HG03175 (cell line): ENCODE measurements around the gene TUBA4B.

Experiments used
- ATAC-seq: cut with Tn5 transposase; IDR thresholded peaks from one replicate; pipeline ENCODE4 v1.9.1; 2021; ENCODE audit warnings: mild to moderate bottlenecking, moderate library complexity; ENCODE audit not compliant: unreplicated experiment

Gene TUBA4B

DNA sequence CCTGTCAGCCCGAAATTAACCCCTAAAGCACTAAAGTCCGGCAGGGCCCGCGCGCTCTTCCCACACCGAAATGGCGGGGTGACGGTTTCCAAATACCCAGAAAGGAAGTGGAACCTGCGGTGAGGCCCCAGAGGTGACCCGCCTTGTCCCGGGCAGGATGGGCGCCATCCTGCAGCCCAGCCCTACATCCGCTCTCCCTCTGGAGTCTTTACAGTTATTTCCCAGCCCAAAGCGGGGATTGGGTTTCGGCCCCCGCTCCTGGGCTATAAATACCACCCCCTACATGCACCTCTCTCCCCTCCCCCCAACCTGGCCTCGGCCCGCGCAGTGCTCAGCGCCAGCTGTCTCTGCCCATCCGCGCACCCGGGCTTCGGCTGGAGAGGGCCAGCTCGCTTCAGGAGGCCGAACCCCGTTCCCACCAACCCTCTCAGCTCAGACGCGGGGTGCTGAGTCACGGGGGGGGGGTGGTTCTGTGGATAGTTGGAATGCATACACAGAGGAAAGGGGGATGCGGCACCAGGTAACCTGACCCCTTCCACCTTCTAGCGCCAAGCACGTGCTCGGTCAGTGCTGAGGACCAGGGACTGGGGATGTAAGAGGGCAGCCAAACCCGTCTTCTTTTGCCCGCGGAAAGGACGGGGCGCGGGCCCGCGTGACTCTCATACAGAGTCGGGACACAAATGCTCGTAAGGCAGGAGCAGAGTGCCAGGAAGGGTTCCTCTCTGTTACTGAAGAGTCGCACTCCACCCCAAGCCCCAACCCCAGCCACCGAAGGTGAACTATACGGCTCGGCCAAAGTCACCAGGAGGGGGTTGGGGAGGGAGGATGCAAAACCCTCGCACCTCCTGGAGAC lies at the start of gene TUBA4B:
TSS of gene TUBA4B (plus strand) at position 344 of the 853 bp plus-strand sequence. CDS start at position 509, 165 bp downstream.
- ATAC-seq, result peak; percentile 6

- no peak for ATAC-seq
Observed at GRCh38 chr2:219204425-219205164, 48.4 kb upstream of the TUBA4B start.

DNA sequence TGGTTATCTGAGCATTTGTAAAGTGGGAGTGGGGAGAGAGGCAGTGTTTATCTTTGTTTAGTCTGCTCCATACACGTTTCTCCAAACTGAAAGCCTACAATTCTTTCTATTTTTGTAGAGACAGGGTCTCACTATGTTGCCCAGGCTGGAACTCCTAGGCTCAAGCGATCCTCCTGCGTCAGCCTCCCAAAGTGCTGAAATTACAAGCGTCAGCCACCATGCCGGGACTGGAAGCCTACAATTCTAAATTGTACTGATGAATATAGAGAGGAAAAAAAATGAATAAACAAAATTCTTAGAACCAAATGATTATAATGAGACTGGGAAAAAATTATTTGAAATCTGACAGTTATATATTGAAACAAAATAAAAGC lies 47.9 kb upstream of the TUBA4B start:
- no peak for ATAC-seq

DNA sequence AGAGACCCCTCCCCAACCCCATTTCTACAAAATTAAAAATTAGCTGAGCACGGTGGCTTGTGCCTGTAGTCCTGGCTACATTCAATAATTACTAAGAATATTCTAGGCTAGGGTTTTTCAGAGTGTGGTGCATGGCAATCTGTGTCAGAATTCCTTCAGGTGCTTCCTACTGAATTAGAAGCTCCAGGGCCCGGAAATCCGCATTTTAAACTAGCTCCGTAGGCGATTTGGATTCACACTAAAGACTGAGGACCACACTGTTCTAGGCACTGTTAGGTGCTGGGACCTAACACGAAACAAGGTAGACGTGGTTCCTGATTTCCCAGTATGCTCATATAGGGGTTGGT lies 47.1 kb upstream of the TUBA4B start:
- ATAC-seq, result no peak

DNA sequence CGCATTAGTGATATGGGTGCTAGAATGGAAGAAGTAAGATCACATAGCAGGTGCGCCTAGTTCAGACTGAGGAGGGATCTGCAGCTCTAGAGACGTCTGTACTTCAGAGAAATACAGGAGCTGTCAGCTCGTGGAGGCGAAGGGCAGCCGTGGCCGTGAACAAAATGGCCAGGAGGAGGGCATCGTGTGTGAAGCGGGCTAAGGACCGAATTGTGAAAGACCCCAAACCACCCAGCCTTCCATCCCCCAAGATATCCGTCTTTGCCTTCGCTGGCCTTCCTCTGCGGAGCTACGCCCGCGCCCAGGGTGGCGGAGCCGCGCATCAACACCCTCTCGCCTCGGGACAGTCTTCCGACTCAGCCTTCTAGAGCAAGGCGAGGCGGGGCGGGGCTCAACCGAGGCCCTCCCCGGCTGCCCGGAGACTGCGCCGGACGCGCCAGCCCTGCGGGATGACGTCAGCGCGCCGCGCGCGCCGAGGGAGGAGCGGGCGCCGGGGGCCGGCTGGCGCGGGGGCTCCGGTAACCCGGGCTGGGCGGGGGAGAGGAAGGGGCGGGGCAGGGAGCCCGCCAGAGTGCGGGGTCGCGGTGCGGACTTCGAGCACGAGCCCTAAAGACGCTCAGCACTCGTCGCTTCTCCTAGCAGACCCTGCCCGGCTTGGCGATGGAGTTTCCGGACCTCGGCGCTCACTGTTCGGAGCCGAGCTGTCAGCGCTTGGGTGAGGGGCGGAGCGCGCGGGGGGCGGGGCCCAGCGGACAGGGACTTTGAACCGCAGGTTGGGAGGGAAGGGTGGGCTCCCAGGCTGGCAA lies 46.5 kb upstream of the TUBA4B start, which contains the start of gene ZFAND2B:
TSS of gene ZFAND2B (plus strand) at position 455 of the 806 bp plus-strand sequence. CDS start at position 661, 206 bp downstream.
- ATAC-seq, result peak; percentile 98

DNA sequence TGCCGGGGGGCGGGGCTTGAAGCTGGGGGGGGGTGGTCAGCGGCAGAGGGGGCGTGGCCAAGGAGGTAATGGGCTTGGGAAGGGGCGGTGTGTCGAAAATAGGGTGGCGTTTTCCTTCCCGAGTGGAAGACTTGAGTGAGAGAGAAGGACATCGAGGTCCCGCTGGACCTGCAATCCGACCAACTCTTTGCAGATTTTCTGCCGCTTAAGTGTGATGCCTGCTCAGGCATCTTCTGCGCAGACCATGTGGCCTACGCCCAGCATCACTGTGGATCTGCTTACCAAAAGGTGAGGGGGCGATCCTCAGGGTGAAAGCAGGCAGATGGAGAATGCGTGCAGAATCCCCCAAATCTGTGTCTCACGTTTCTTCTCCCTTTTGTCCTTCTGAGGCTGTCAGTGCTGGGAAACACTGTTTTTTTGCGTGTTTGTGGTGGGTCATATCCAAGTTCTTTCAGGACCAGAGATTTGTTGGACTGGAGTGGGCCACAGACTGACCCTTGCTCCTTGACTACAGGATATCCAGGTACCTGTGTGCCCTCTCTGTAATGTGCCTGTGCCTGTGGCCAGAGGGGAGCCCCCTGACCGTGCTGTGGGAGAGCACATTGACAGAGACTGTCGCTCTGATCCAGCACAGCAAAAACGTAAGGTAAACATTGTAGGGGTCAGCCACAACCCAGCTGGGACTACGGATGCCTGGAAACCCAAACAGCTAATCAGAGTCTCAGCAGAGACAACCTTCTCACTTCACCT lies 45.7 kb upstream of the TUBA4B start:
- no peak for ATAC-seq

DNA sequence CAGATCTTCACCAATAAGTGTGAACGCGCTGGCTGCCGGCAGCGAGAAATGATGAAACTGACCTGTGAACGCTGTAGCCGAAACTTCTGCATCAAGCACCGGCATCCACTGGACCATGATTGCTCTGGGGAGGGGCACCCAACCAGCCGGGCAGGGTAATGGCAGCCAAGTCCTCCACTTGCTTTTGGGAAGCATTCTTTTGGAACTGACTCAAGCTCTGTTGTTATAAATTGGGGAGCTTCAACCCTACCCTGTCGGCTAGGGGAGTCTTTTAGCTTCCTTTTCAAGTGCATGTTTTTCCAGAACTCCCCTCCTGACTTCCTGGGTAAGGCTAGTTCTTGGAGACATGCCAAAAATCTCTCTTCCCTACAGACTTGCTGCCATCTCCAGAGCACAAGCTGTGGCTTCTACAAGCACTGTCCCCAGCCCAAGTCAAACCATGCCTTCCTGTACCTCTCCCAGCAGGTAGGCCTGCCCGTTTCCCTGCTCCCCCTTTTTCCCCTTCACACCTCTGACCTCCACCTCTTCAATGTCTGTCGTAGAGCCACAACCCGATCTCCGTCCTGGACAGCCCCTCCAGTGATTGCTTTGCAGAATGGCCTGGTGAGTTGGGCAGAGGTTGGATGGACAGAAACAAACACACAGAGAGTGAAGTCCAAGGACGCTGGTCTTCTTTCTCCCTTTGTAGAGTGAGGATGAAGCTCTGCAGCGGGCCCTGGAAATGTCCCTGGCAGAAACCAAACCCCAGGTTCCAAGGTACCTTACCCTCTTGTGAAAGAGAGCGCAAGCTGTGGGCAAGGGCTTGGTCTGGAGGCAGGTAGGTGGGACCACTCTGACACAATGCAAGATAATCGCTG lies 44.9 kb upstream of the TUBA4B start:
- no peak for ATAC-seq

DNA sequence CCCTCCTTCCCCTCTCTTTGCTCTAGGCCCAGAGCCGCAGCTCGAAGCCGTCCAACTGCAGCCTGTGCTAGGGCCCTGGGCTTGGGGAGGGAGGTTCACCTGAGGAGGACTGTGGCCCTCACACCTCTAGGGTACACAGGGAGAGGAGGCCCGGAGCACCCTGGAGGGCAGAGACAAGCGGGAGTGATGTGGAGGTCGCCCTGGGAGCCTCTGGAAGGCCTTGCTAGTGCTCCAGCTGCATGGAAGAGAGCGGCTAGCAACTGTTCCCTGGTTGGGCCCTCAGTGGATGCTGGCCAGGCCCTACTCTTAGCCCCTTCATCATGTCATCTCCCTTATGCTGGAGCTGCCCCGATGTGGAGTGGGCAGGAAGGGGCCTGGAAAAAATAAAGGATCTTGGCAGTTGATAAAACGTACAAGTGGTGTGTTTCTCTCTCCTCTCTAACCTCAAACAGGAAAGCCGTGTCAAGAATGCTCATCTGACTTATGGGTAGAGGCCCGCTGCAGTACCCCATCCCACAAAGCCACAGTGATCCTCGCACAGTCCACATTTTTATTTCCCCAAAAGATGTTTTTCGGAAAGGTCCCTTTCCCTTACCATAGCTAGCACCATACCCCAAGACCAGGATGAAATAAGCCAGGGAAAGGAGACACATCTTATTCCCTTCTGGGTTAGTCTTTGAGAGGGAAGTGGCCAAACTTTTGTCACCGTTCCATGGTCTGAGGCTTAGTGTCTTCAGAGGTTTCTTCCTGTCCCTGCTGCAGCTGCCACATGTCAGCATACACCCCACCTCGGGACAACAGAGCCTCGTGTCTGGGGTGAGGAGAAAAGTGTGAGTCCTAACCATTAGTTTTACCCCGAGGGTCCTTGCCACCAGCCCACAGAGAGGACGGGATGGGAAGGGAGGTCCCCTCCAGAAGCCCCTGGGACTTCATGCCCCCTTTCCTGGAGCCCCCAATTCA lies 43.5 kb upstream of the TUBA4B start:
- no peak for ATAC-seq

- ATAC-seq, result no peak
Observed at GRCh38 chr2:219210196-219210885, 42.7 kb upstream of the TUBA4B start.

DNA sequence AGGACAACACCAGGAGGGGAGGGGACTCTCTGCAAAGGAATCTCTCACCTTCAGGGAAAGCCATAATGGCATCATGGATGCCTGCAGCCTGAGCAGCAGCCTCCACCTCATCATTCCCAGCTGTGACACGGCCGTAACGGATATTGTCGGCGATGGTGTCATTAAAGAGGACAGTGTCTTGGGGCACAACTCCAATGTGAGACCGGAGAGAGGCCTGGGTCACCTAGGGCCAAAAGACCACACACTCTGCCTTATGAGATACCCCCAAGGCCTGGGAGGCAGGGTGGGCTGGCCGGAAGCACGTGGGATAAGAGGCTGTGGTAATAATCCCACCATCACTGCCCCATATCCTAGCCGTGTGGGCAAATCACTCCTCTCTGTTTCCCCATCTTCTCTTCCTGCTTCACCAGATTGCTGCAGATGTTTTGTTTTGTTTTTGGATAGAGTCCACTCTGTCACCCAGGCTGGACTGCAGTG lies 42.1 kb upstream of the TUBA4B start:
- ATAC-seq, result no peak

DNA sequence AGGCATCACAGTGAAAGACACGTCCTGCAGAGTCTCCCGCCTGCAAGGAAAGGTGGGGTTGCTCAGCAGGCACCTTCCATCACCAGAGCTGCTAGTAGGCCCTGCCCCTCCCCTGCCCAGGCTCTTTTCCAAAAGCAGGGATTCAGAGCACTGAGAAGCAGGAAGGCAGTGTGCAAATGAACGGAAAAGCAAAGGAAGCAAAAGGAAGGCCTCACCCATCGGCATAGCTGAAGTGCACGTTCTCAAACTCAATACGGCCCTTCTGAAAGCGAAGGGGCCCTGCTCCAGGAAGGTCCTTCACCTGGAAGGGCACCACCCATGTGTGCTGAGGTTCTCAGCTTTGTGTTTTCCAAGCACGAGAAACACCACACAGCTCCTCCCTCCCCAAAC lies 40.0 kb upstream of the TUBA4B start:
- ATAC-seq, result no peak

DNA sequence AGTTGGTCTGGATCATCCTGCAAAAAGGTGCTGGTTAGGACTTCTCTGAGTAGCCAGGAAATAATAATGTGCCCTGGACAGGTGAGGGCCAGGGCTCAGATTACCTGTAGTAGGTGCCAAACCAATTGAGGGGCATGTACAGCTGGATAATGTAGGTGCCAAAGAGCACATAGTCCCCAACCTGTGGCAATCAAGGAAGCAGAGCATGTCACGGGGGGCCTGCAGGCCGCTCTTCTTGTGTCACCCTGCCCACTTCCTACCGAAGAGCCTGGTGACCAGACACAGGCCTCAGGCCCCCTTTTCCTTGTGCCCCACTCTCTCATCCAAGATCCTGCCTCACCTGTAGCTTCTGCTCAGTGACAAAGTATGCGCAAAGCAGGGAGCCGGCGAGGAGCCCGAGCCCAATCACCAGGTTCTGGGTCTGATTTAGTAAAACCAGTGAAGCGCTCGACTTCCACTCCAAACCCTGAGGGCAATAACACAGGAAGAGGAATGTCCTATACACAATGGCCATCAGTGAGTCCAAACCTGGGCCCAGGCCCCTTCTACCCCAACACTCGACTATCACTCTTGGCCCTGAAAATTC lies 39.5 kb upstream of the TUBA4B start:
- ATAC-seq, result no peak

- ATAC-seq, result no peak
Observed at GRCh38 chr2:219214141-219214540, 38.9 kb upstream of the TUBA4B start.

GRCh38 chr2:219214786-219215185 lies 38.3 kb upstream of the TUBA4B start:
- ATAC-seq, result no peak

DNA sequence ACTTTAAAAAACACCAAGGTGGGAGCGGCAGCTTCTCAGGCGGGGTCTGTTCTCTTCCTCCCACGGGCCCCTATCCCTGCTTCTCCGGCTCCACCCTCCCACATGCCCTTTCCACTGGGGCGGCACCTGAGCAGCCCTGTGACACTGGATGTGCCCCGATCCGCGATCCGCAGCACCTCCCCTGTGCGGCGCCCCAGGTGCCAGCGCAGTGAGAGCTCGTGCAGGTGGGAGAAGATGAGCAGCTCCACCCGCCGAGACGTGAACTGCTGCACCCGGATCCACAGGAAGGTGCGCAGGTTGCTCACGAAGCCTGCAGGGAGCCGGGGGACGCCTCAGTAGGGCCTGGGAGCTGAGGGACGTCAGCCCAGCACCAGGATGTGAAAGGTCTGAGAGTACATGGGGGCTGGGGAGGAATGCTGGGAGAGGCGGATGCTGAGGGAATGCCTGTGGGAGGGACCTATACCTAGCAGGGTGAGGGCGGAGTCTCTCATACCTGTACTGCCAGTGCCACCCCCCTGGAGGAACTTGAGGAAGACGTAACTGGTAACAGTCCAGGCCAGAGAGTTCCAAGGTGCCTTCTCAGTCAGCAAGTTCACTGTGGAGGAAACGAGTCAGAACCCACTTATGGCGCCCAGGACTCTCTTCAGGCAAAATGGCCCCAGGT lies 37.0 kb upstream of the TUBA4B start:
- ATAC-seq, result no peak

DNA sequence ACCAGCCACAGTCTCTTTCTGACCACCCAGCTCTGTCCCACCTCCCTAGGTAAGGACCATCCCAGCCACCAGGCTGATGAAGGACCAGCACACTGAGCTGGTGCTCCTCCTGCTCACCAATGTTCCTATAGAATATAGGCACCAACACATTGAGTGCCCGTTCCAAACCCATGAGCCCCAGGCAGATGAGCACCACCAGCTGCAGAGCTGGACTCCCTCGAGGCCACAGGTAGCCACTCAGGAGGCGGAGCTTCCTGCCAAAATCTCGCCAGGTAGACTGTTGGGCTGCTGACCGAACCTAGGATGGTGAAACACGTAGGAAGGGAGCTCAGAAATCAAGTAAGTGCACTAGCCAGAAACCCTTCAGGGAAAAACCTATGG lies 36.5 kb upstream of the TUBA4B start:
- no peak for ATAC-seq

DNA sequence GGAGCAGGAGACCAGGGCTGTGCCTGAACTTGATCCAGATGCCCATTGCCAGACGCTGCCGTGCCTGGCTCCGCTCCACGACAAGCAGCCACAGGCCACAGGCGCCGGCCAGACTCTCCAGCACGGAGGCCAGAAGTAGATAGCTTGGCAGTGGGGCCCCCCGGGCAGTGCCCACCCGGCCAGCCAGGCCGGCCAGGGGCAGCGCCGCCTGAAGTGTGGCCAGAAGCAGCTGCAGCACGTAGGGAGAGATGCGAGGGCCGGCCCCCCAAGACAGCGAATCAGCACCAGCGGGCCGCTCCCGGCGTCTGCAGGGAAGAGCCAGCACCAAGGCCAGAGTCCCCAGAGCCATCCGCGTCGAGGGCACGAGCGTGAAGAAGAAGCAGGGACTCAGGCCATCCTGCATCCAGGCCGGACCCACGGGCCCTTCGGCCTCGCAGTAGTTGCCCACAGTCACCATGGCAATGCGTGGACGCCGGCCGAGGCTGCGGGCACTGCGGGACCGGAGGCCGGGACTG lies 34.8 kb upstream of the TUBA4B start:
- peak; percentile 32 for ATAC-seq
